ENCODE data around the gene MKS1.

The MKS1 gene

DNA sequence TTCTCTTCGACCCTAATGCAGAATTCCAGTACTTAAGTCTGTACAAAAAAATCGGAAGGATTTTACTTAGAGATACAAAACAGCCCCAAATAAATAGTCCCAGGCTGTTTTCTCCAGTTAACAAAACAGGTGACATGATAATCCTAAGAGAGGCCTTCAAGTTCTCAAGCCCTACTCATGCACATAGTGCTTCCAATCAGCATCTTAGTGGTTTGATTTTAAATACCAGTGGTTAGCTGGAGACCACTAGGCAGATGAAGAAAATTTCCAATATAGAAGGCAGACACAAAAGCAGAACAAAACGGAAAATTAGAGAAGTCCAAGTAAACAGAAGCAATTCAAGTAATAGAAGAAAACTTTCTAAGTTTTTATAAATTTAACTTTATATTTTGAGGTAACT lies 57.5 kb downstream of the MKS1 start:
- DNase-seq (ENCODE audit: low read depth in 2 of 2), result no peak

DNA sequence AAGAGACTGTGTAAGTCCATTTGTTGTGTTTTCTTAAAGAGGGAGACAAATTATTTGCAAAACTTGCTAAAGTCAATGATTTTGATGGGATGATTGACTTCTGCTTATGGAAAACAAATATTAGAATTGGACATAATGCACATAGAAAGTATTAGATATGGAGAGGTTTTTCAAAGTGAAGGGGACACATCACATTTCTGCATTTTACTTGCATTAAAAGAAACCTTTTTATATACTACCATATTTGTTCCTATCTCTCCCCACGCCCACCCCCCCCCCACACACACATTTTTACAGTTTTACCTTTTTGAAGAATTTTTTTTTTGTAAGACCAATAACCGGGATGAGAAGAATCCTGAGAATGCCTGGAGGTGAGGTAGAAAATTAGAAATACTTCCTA lies 60.9 kb downstream of the MKS1 start:
- no peak for DNase-seq (ENCODE audit: low read depth in 2 of 2)

DNA sequence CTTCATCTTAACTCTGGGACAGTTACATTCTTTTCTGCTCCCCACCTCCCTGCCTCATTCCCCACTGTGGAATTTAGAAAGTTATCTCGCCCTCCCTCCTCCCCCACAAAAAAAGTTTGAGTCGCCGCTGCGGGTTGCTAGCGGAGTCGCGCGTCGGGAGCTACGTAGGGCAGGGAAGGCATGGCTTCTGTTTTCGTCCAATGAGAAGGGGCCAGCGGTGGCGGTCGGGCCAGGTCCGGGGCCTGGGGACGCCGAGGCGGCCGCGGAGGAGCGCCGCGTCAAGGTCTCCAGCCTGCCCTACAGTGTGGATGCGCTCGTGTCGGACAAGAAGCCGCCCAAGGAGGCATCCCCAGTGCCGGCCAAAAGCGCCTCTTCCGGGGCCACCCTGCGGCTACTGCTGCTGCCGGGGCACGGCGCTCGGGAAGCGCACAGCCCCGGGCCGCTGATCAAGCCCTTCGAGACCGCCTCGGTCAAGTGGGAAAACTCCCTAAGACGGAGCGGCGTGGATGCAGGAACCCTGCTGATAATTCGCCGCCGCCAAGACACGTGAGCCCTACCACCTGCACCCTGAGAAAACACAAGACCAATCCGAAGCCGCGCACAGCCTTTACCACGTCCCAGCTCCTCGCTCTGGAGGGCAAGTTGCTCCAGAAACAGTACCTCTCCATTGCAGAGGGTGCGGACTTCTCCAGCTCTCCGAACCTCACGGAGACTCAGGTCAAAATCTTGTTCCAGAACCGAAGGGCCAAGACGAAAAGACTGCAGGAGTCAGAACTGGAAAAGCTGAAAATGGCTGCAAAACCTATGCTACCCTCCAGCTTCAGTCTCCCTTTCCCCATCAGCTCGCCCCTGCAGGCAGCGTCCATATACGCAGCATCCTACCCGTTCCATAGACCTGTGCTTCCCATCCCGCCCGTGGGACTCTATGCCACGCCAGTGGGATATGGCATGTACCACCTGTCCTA lies 61.9 kb downstream of the MKS1 start:
- DNase-seq (ENCODE audit: low read depth in 2 of 2), result peak; percentile 29 to 54
